ENCODE results near the gene RDH14.

DNA sequence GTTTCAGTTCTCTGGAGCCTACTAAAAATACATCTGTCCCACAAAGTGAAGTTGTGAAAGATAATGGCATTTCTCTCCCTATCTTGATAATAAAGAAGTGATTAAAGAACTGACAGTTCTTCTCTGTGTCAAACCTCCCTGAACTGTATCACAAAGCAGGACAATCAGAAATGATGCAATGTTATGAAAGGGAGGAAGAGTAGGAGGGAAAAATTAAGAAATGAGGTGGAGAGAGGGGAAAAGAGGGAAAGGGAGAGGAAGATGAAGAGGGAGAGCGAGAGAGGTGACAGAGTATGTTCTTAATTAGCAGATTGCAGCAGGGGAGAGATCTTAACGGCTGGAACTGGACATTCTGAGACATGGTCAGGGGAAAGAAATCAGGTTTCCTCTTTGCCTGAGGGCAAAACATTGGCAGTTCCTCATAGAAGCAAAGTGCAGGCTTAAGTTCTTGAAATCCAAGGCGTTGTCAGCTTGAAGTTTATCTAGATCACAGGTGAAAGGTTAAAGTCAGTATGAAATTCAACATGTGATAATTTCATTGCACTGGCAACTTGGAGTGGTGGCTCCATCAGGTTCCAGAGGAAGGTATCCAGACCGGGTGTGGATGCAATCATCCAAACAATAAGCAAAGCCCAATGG, 54.6 kb downstream of the RDH14 start:
- TF ChIP-seq, protein P1, sequence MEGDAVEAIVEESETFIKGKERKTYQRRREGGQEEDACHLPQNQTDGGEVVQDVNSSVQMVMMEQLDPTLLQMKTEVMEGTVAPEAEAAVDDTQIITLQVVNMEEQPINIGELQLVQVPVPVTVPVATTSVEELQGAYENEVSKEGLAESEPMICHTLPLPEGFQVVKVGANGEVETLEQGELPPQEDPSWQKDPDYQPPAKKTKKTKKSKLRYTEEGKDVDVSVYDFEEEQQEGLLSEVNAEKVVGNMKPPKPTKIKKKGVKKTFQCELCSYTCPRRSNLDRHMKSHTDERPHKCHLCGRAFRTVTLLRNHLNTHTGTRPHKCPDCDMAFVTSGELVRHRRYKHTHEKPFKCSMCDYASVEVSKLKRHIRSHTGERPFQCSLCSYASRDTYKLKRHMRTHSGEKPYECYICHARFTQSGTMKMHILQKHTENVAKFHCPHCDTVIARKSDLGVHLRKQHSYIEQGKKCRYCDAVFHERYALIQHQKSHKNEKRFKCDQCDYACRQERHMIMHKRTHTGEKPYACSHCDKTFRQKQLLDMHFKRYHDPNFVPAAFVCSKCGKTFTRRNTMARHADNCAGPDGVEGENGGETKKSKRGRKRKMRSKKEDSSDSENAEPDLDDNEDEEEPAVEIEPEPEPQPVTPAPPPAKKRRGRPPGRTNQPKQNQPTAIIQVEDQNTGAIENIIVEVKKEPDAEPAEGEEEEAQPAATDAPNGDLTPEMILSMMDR (IDR thresholded peaks at IDR 0.05) = no peak
- TF ChIP-seq EZH2 (IDR thresholded peaks at IDR 0.05) = no peak
- no peak for TF ChIP-seq EZH2phosphoT487 (IDR thresholded peaks at IDR 0.05)

All from neural progenitor cell (in vitro differentiated cells).